Heart right ventricle (tissue), 16 donors: ENCODE measurements around the gene SH3GL2. TPM values are rescaled to one million over a fixed set of nuclear protein-coding genes. Genes with fewer than 3 reads are reported as not detected.

Experiments
- ATAC-seq, 8 donors: fragments of 200-7000 bp; cut with Tn5 transposase; one replicate each; pipeline ENCODE4 v1.9.1; 2020; ENCODE audit warnings: mild to moderate bottlenecking in 8 of 8, moderate library complexity in 8 of 8, moderate number of reproducible peaks in 1 of 8
- DNase-seq, 2 donors: peaks; one replicate each; pipeline ENCODE4 v3.0.0-alpha.2; 2020
- H3K27ac ChIP-seq, 10 donors: fragments of 200-600 bp; sonication (generic) in 2 of 10; one replicate each; pipeline versions ENCODE4 v1.5.0 to v1.8.0; 2020 to 2022; ENCODE audit warnings: mild to moderate bottlenecking in 3 of 10
- H3K27me3 ChIP-seq, 7 donors: fragments of 200-600 bp; one replicate each; pipeline ENCODE4 v1.8.0; 2021 to 2022; ENCODE audit warnings: mild to moderate bottlenecking in 2 of 7
- H3K36me3 ChIP-seq, 9 donors: fragments of 200-600 bp; sonication (generic) in 1 of 9; one replicate each; pipeline versions ENCODE4 v1.5.0 to v1.8.0; 2020 to 2022; ENCODE audit warnings: mild to moderate bottlenecking in 2 of 9
- H3K4me1 ChIP-seq, 9 donors: fragments of 200-600 bp; sonication (generic) in 1 of 9; one replicate each; pipeline versions ENCODE4 v1.5.0 to v1.8.0; 2020 to 2022; ENCODE audit warnings: mild to moderate bottlenecking in 4 of 9
- H3K4me3 ChIP-seq, 10 donors: fragments of 200-600 bp; sonication (generic) in 2 of 10; one replicate each; pipeline versions ENCODE4 v1.5.0 to v1.8.0; 2020 to 2022; ENCODE audit warnings: mild to moderate bottlenecking in 7 of 10, moderate library complexity in 2 of 10
- H3K9me3 ChIP-seq, 11 donors: fragments of 200-600 bp in 10 of 11; sonication (generic) in 2 of 11; one replicate each; pipeline versions ENCODE4 v1.5.0 to v1.8.0; 2013 to 2022; ENCODE audit warnings: mild to moderate bottlenecking in 2 of 11, control low read depth in 1 of 11, moderate library complexity in 1 of 11
- CTCF ChIP-seq, 9 donors: fragments of 200-600 bp; sonication (generic) in 2 of 9; IDR thresholded peaks; one replicate each; pipeline versions ENCODE4 v1.5.0 to v1.8.0; 2021 to 2022; ENCODE audit warnings: antibody characterized with exemption in 9 of 9, mild to moderate bottlenecking in 5 of 9, moderate library complexity in 1 of 9
- WGBS, 2 donors: extraction: QIAGEN DNeasy Blood & Tissue Kit; methylation state at CpG; one replicate each; pipeline ENCODE4 v1.1.7; 2013; ENCODE audit warnings: inconsistent platforms in 1 of 2; 5-methylcytosine and 5-hydroxymethylcytosine counted together
- intact Hi-C, 10 donors: fragments of 100-400 bp; cut with DNase I; formaldehyde crosslinking; loops; one replicate each; pipeline versions ENCODE4 v1.11.1 to v1.14.2; 2022
- polyA plus RNA-seq, 2 donors: library from polyadenylated mRNA; stranded (reverse); fragments of 200-250 nt; gene quantifications; one replicate each; pipeline ENCODE4 v1.2.3, GENCODE V29; 2013
- total RNA-seq, 10 donors: library from RNA; stranded (reverse); fragmentation: NEBNext Ultra II Directional in 3 of 10; extraction: Animal tissue kit (Norgen Biotek cat#: 25700) in 3 of 10; gene quantifications; one replicate each; pipeline versions ENCODE4 v1.2.1 to v1.2.4, GENCODE V29; 2021 to 2023
- donor health status: Arrhythmogenic right ventricular cardiomyopathy.
- donor health status: ischemic (EF 13 %, LVEDD 7.1; RV severe dilation, severe dysfunction).
- donor health status: healthy with polysubstance abuse.
- donor health status: DM: no; HTN: yes; CAD: no.
- donor health status: DM: no; HTN: no; CAD: no.
- donor health status: ischemic (EF 25% LVEDD 6.9; RV normal size, moderate dysfunction).
- donor health status: ischemic (EF 25% LVEDD 5.7; RV mildly dilated, moderate dysfunction).
- donor health status: healthy.
- donor health status: DM: yes; HTN: yes; CAD: no.
- donor health status: Ischemic cardiomyopathy.
- donor health status: ischemic (EF 35%, LVEDD 5.7; RV mildly dilated, moderate dysfunction).
- donor health status: nonischemic (EF 11% LVEDD 7.7; RV severe dilation, severe dysfunction).
- donor health status: DM: yes; HTN: yes; CAD: no.
- donor health status: PGD.
- donor health status: ischemic (EF 29% LVEDD 5.4; RV normal size, mild dysfunction).
- donor health status: nonischemic (EF 23%, LVEDD 6.1; RV moderate dilation, normal function).

Gene SH3GL2
- total and polyA plus RNA-seq, 12 donors: 0.73 to 14.6 (median 6.0) TPM; not detected in 1

DNA sequence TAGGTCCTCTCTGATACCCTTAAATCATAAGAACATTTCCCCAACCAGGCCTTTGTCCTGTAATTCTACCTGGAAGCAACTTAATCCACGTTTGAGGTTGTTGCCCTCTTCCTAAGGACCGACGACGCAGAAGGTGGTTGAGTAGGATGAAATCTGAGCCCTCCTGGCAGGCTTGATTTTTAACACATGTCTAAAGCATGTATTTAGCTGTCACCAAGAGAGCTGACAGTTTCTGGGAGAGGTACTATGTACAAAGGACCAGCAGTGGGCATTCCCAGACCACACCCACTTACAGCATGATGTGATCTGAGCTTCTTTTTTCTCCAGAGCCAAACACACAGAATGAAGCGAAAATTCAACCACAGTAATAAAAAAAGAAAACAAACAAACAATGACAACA lies 260.9 kb downstream of the SH3GL2 start:
- H3K36me3 ChIP-seq: no peaks in the 10 kb centered on the region
- ATAC-seq: no peak
- DNase-seq: no peak
- peaks cover 0 to 25% (median 4%) of the 10 kb centered on the region in 11 donors for H3K9me3 ChIP-seq
- no peaks in the 10 kb centered on the region for H3K4me1 ChIP-seq
- intact Hi-C loops: loop anchor here in 1 of 10 donors (5.0 kb wide), 1 partner anchor 43 kb away; no protein-coding TSS in a partner anchor
- 51 to 61% methylated on average over 5 of the region's 5 CpGs for WGBS, 2 donors
- no peak overlapping the region for H3K4me3 ChIP-seq
- H3K27ac ChIP-seq: no peak overlapping the region
- no peaks in the 10 kb centered on the region for H3K27me3 ChIP-seq
- TF ChIP-seq CTCF (IDR thresholded peaks at IDR 0.05): no peak

DNA sequence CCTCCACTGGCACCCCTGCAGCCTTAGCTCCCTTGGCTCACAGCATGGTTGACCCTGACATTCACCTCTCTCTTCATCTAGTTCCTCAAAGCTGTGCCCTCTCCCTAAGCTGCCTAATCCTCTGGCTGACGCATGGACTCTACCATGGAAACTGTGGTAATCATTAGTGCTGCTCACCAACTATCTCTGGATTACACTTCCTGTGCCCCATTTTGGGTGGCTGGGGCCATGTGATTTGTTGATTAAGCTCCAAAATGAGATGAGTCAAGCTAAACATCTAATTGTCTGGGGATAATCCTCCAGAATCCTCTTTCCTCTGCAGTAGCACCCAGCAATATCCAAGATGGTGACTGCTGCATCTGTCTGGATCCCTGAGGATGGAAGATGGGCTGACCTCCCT lies 264.4 kb downstream of the SH3GL2 start:
- WGBS, 2 donors: 77 to 87% methylated on average over 1 of the region's 1 CpG
- ATAC-seq (no peak), DNase-seq (no peak)
- H3K4me3 ChIP-seq: no peak overlapping the region
- H3K27me3 ChIP-seq: no peaks in the 10 kb centered on the region
- H3K36me3 ChIP-seq: no peaks in the 10 kb centered on the region
- no peak for TF ChIP-seq CTCF (IDR thresholded peaks at IDR 0.05)
- peaks cover 0 to 18% (median 4%) of the 10 kb centered on the region in 11 donors for H3K9me3 ChIP-seq
- H3K4me1 ChIP-seq: no peaks in the 10 kb centered on the region
- H3K27ac ChIP-seq: no peak overlapping the region
- intact Hi-C loops: loop anchor here in 1 of 10 donors (5.0 kb wide), 1 partner anchor 39 kb away; no protein-coding TSS in a partner anchor
